ENCODE results near the gene PRKAR2B.

DNA sequence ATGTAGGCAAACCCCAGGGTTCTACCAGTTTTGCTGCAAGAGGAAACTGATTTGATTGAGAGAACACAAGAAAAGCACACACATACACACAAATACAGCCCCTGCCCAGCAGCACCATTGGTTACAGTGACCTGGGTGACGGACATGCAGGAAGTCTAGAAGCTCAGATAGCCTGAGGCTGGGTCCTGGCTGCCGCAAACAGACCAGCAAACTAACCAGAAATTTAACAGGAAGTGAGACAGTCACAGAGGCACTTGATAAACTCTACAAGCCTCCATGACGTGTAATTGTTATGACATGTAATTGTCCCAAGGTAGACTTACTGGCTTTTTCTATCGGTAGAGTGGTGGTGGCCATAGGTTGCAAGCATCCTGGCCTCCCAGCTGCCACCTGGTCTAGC lies 58.9 kb downstream of the PRKAR2B start:
- TF ChIP-seq POLR2AphosphoS5 (IDR thresholded peaks at IDR 0.05; ENCODE audit: low read depth, low read length): no peak
- no peak; the same call in 1 of the 2 replicates for TF ChIP-seq FOXJ3 (CRISPR knock-in tag; IDR thresholded peaks at IDR 0.05)
- TF ChIP-seq CTCF (IDR thresholded peaks at IDR 0.05): no peak
- TF ChIP-seq MXI1 (IDR thresholded peaks at IDR 0.05; ENCODE audit: low read depth, low read length): peak; percentile 39; the same call in 1 of the 2 replicates
- TF ChIP-seq USF2 (IDR thresholded peaks at IDR 0.05; ENCODE audit: borderline replicate concordance, low read depth, low read length): no peak
- no peak for TF ChIP-seq FOXM1 (IDR thresholded peaks at IDR 0.05; ENCODE audit: low read depth)
- TF ChIP-seq GABPA (IDR thresholded peaks at IDR 0.05; ENCODE audit: low read depth): no peak
- no peak for TF ChIP-seq YY1 (IDR thresholded peaks at IDR 0.05; ENCODE audit: low read depth)
- peak; percentile 47 for TF ChIP-seq CHD2 (IDR thresholded peaks at IDR 0.05; ENCODE audit: low read length, partially characterized antibody)
- no peak for TF ChIP-seq SIN3A (IDR thresholded peaks at IDR 0.05; ENCODE audit: borderline replicate concordance, low read depth, low read length)
- TF ChIP-seq, protein P1, sequence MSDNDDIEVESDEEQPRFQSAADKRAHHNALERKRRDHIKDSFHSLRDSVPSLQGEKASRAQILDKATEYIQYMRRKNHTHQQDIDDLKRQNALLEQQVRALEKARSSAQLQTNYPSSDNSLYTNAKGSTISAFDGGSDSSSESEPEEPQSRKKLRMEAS (IDR thresholded peaks at IDR 0.05; ENCODE audit: low read depth): no peak
- TF ChIP-seq EP300 (IDR thresholded peaks at IDR 0.05; ENCODE audit: borderline replicate concordance in 1 of 2, low read depth in 1 of 2, low read length in 1 of 2): peak in 1 of 2 experiments; percentile 47; a peak in 1 of 4 replicates

Measured in SK-N-SH (cell line).